ENCODE measurements around the gene ALKBH3. TPM values are rescaled to one million over a fixed set of nuclear protein-coding genes. Genes with fewer than 3 reads are reported as not detected.

The ALKBH3 gene
- total and polyA plus RNA-seq, 11 donors, result 13.1 to 24.7 (median 20.5) TPM

- H3K4me3 ChIP-seq, result no peak overlapping the region
- peak overlapping the region in 1 of 12 donors; percentile 24 for H3K27ac ChIP-seq
- no peaks in the 10 kb centered on the region for H3K36me3 ChIP-seq
- ATAC-seq (no peak), DNase-seq (no peak)
- WGBS, 4 donors, result 49 to 53% (median 50%) methylated on average over 12 to 13 of the region's 13 CpGs
- TF ChIP-seq POLR2A (IDR thresholded peaks at IDR 0.05), result no peak
- TF ChIP-seq, protein P1, sequence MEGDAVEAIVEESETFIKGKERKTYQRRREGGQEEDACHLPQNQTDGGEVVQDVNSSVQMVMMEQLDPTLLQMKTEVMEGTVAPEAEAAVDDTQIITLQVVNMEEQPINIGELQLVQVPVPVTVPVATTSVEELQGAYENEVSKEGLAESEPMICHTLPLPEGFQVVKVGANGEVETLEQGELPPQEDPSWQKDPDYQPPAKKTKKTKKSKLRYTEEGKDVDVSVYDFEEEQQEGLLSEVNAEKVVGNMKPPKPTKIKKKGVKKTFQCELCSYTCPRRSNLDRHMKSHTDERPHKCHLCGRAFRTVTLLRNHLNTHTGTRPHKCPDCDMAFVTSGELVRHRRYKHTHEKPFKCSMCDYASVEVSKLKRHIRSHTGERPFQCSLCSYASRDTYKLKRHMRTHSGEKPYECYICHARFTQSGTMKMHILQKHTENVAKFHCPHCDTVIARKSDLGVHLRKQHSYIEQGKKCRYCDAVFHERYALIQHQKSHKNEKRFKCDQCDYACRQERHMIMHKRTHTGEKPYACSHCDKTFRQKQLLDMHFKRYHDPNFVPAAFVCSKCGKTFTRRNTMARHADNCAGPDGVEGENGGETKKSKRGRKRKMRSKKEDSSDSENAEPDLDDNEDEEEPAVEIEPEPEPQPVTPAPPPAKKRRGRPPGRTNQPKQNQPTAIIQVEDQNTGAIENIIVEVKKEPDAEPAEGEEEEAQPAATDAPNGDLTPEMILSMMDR (IDR thresholded peaks at IDR 0.05), result no peak
- intact Hi-C loops (cut with DNase I), result no loop called here
- peaks cover 0 to 19% (median 0%) of the 10 kb centered on the region in 12 donors for H3K9me3 ChIP-seq
- peaks cover 0 to 10% (median 0%) of the 10 kb centered on the region in 12 donors for H3K4me1 ChIP-seq
- peaks cover 0 to 6% (median 0%) of the 10 kb centered on the region in 9 donors for H3K27me3 ChIP-seq
Observed at GRCh38 chr11:43962383-43963278, 82.0 kb downstream of the ALKBH3 start.

GRCh38 chr11:43963279-43963620, 82.6 kb downstream of the ALKBH3 start:
- ATAC-seq (no peak), DNase-seq (no peak)
- intact Hi-C loops (cut with DNase I), result no loop called here
- H3K4me1 ChIP-seq, result peaks cover 0 to 10% (median 0%) of the 10 kb centered on the region in 12 donors
- TF ChIP-seq POLR2A (IDR thresholded peaks at IDR 0.05), result no peak
- TF ChIP-seq, protein P1 (IDR thresholded peaks at IDR 0.05), result no peak
- 80 to 84% (median 81%) methylated on average over 2 of the region's 2 CpGs for WGBS, 4 donors
- no peak overlapping the region for H3K4me3 ChIP-seq
- H3K36me3 ChIP-seq, result no peaks in the 10 kb centered on the region
- peaks cover 0 to 19% (median 0%) of the 10 kb centered on the region in 12 donors for H3K9me3 ChIP-seq
- H3K27ac ChIP-seq, result no peak overlapping the region
- H3K27me3 ChIP-seq, result peaks cover 0 to 6% (median 0%) of the 10 kb centered on the region in 9 donors

DNA sequence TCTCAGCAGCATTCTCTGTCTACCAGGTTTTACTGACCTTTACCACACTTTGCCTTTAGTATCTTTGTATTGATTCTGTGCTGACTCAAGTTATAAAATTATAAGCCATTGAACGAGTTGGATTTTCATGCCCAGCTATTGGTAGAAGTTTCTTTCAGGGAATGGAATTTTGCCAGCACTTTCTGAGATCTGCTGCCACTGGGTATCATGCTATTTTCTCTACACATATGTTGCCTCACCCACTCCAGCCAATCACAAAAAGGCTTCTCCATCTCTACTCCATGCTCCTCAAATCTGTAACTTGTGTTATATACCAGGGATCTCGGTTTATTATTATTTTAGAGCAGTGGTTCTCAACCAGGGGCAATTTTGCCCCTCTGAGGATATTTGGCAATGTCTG, 87.0 kb downstream of the ALKBH3 start:
- DNase-seq (no peak), ATAC-seq (no peak)
- intact Hi-C loops (cut with DNase I), result no loop called here
- Histone ChIP-seq H3K36me3 (no peaks in the 10 kb centered on the region), H3K4me1 (peaks cover 0 to 20% (median 8%) of the 10 kb centered on the region in 12 donors), H3K4me3 (no peak overlapping the region), H3K9me3 (peaks cover 0 to 15% (median 0%) of the 10 kb centered on the region in 12 donors), H3K27me3 (no peaks in the 10 kb centered on the region), H3K27ac (no peak overlapping the region)
- no peak for TF ChIP-seq POLR2A (IDR thresholded peaks at IDR 0.05)
- TF ChIP-seq, protein P1 (IDR thresholded peaks at IDR 0.05), result no peak
- WGBS, 4 donors, result 82 to 92% (median 86%) methylated on average over 2 of the region's 2 CpGs

DNA sequence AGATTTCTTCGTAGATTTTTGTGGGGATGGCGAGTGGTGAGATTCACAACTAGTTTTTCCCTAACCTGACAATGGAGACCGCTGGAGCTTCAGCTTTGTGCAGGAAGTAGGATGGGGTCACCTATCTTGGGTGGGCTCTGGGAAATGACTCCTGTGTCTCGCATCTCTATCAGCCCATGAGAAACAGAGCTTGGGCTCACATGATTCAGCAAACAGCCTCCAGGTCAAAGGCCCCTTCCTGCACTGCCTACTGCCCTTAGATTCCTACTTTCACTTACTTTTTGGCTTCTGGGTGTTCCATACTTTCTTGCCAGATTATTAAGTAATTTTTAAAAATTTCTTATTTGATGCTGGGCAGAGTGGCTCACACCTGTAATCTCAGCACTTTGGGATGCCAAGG, 88.1 kb downstream of the ALKBH3 start:
- WGBS, 4 donors, result 81 to 86% (median 82%) methylated on average over 4 of the region's 4 CpGs
- no peaks in the 10 kb centered on the region for H3K27me3 ChIP-seq
- H3K9me3 ChIP-seq, result peaks cover 0 to 15% (median 0%) of the 10 kb centered on the region in 12 donors
- DNase-seq (no peak), ATAC-seq (no peak)
- TF ChIP-seq, protein P1 (IDR thresholded peaks at IDR 0.05), result no peak
- no peak for TF ChIP-seq POLR2A (IDR thresholded peaks at IDR 0.05)
- H3K4me1 ChIP-seq, result peaks cover 0 to 15% (median 8%) of the 10 kb centered on the region in 12 donors
- H3K36me3 ChIP-seq, result no peaks in the 10 kb centered on the region
- H3K4me3 ChIP-seq, result no peak overlapping the region
- intact Hi-C loops (cut with DNase I), result no loop called here
- H3K27ac ChIP-seq, result no peak overlapping the region

Data from heart left ventricle (tissue), 16 donors.